ENCODE data around the gene MBD1. TPM values are rescaled to one million over a fixed set of nuclear protein-coding genes. Genes with fewer than 3 reads are reported as not detected.

Gene MBD1
- total RNA-seq, 1 experiment from 2014 or later: 58.1 TPM

- no CpG with 5 or more reads among the region's 5 CpGs for WGBS (ENCODE audit: extremely low coverage, insufficient read length, low lambda C conversion rate)
- H2BK120ac ChIP-seq (ENCODE audit: low read depth, low read length, poor library complexity, severe bottlenecking): no peak overlapping the region
- no peak overlapping the region for H4K8ac ChIP-seq (replicated peaks; ENCODE audit: insufficient read length, low read depth, low read length)
- H3K36me3 Mint-ChIP-seq (ENCODE audit: insufficient read depth in 1 of 3, low read depth in 3 of 3): peaks cover 42 to 78% (median 76%) of the 10 kb centered on the region in 3 experiments; a peak in 6 of 7 replicates
- no peak overlapping the region for H3K27ac Mint-ChIP-seq
- no peaks in the 10 kb centered on the region for H3K4me1 ChIP-seq (ENCODE audit: insufficient read depth, low read length)
- H3K4me1 Mint-ChIP-seq: peaks cover 2% of the 10 kb centered on the region in 2 experiments; a peak in 3 of 4 replicates
- H3K9ac ChIP-seq (ENCODE audit: extremely low read depth, insufficient read length, low read length): no peak overlapping the region
- no peaks in the 10 kb centered on the region for H3K23me2 ChIP-seq (ENCODE audit: insufficient read length, low read depth, low read length, poor library complexity, severe bottlenecking)
- H3K4me2 ChIP-seq (ENCODE audit: insufficient read depth, insufficient read length, low read length): no peak overlapping the region
- no peaks in the 10 kb centered on the region for H3K9me3 Mint-ChIP-seq
- no peak overlapping the region for H2AK5ac ChIP-seq (ENCODE audit: insufficient read length, low read length)
- no peak overlapping the region for H3K27ac ChIP-seq (ENCODE audit: insufficient read length, low read depth, low read length)
- H3T11ph ChIP-seq (ENCODE audit: low read length): no peak overlapping the region
- no peak overlapping the region for H3K18ac ChIP-seq (ENCODE audit: insufficient read length, low read depth, low read length)
- H3K56ac ChIP-seq (ENCODE audit: insufficient read length, low read depth, low read length): no peak overlapping the region
- no peak for TF ChIP-seq CTCF (conservative IDR thresholded peaks at IDR 0.05)
- H3K23ac ChIP-seq (ENCODE audit: insufficient read length, low read depth, low read length): no peak overlapping the region
- H4K20me1 ChIP-seq (ENCODE audit: control insufficient read depth, insufficient read depth, insufficient read length): no peaks in the 10 kb centered on the region
- no peak overlapping the region for H2BK12ac ChIP-seq (ENCODE audit: insufficient read length, low read depth, low read length)
- no peaks in the 10 kb centered on the region; the same call in 1 of the 2 replicates for H3K27me3 Mint-ChIP-seq (ENCODE audit: low read depth)
- H2AFZ ChIP-seq (ENCODE audit: low read length): no peak overlapping the region
- no peak overlapping the region for H2BK20ac ChIP-seq (ENCODE audit: low read depth, low read length, poor library complexity, severe bottlenecking)
- H2BK15ac ChIP-seq (ENCODE audit: low read depth, low read length): no peak overlapping the region
- no peak overlapping the region for H3K4ac ChIP-seq (ENCODE audit: low read depth, low read length)
- DNase-seq: no peak
- H3K27me3 ChIP-seq (ENCODE audit: insufficient read depth, low read length): no peaks in the 10 kb centered on the region
- H4K5ac ChIP-seq (ENCODE audit: insufficient read length, low read depth, low read length): no peak overlapping the region
- H4K91ac ChIP-seq (ENCODE audit: insufficient read length, low read depth, low read length): no peak overlapping the region
- no peak overlapping the region for H2BK5ac ChIP-seq (ENCODE audit: insufficient read length, low read length)
- H3K79me2 ChIP-seq (ENCODE audit: insufficient read depth, low read length): no peaks in the 10 kb centered on the region
- no peaks in the 10 kb centered on the region for H3K9me3 ChIP-seq (ENCODE audit: control insufficient read depth, low read depth, low read length)
- no peak overlapping the region for H3K4me3 Mint-ChIP-seq
- H3K14ac ChIP-seq (ENCODE audit: insufficient read depth, low read length): no peak overlapping the region
- H3K79me1 ChIP-seq (ENCODE audit: insufficient read depth, low read depth, low read length, poor library complexity, severe bottlenecking): no peaks in the 10 kb centered on the region
These were observed 8.8 kb downstream of the MBD1 start for GRCh38 chr18:50272568-50272967.
